ENCODE data around the gene ERH. TPM values are rescaled to one million over a fixed set of nuclear protein-coding genes. Genes with fewer than 3 reads are reported as not detected.

Gene ERH
- total and polyA plus RNA-seq, 2 donors (not counting 3 experiments of a cell fraction or from before 2014, with no cell fraction given) = 157 to 263 TPM

- Histone ChIP-seq H3K9me1 (replicated peaks; ENCODE audit: control insufficient read depth, extremely low read depth, insufficient read depth, low read length) (no peaks in the 10 kb centered on the region), H3K9me3 (replicated peaks; ENCODE audit: control insufficient read depth, insufficient read depth, low read length) (no peaks in the 10 kb centered on the region), H3K4me1 (ENCODE audit: control insufficient read depth, extremely low read depth, insufficient read depth, low read length) (peaks cover 8% of the 10 kb centered on the region), H2AFZ (ENCODE audit: low read depth, low read length) (no peak overlapping the region), H3K4me3 (replicated peaks in 1 of 3; ENCODE audit: insufficient read depth in 1 of 3, low read depth in 1 of 3, low read length in 3 of 3) (no peak overlapping the region), H4K20me1 (replicated peaks; ENCODE audit: control insufficient read depth, extremely low read depth, insufficient read depth, low read length) (peaks cover 4% of the 10 kb centered on the region), H3K27ac (ENCODE audit: insufficient read depth, low read depth, low read length) (no peak overlapping the region), H3K79me2 (ENCODE audit: control insufficient read depth, insufficient read depth, low read length) (peaks cover 48% of the 10 kb centered on the region), H3K9ac (replicated peaks; ENCODE audit: extremely low read depth, insufficient read depth, low read length) (no peak overlapping the region), H3K27me3 (ENCODE audit: control insufficient read depth in 2 of 2, insufficient read depth in 2 of 2, low read length in 2 of 2) (no peaks in the 10 kb centered on the region), H3K4me2 (ENCODE audit: insufficient read depth, low read length) (no peak overlapping the region), H3K36me3 (ENCODE audit: control insufficient read depth in 2 of 2, extremely low read depth in 1 of 2, insufficient read depth in 2 of 2, low read length in 2 of 2) (no peaks in the 10 kb centered on the region)
- DNase-seq (ENCODE audit: low read depth, low spot score) (no peak), FAIRE-seq (no peak)
- BruUV-seq (replicated peaks) = no TSS peak
- dilution Hi-C loops (cut with MboI; ENCODE audit: extremely low pct_ligation_motif_present, low sequenced_read_pairs) (no loop called here), intact Hi-C loops (cut with micrococcal nuclease) (no loop called here)
- POLR2A ChIA-PET = no interaction called here
- no peak for TF ChIP-seq GATA2 (IDR thresholded peaks at IDR 0.05; ENCODE audit: insufficient read depth, insufficient read length, low read depth, low read length)
- TF ChIP-seq MAX (IDR thresholded peaks at IDR 0.05; ENCODE audit: insufficient read depth, insufficient read length) = no peak
- no peak for TF ChIP-seq POLR2AphosphoS5 (IDR thresholded peaks at IDR 0.05; ENCODE audit: insufficient read depth, low read depth, low read length)
- TF ChIP-seq, protein P1, sequence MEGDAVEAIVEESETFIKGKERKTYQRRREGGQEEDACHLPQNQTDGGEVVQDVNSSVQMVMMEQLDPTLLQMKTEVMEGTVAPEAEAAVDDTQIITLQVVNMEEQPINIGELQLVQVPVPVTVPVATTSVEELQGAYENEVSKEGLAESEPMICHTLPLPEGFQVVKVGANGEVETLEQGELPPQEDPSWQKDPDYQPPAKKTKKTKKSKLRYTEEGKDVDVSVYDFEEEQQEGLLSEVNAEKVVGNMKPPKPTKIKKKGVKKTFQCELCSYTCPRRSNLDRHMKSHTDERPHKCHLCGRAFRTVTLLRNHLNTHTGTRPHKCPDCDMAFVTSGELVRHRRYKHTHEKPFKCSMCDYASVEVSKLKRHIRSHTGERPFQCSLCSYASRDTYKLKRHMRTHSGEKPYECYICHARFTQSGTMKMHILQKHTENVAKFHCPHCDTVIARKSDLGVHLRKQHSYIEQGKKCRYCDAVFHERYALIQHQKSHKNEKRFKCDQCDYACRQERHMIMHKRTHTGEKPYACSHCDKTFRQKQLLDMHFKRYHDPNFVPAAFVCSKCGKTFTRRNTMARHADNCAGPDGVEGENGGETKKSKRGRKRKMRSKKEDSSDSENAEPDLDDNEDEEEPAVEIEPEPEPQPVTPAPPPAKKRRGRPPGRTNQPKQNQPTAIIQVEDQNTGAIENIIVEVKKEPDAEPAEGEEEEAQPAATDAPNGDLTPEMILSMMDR (IDR thresholded peaks at IDR 0.05; ENCODE audit: extremely low read depth in 1 of 2, insufficient read depth in 1 of 2, low read depth in 1 of 2, low read length in 2 of 2) = no peak
- TF ChIP-seq FOS (IDR thresholded peaks at IDR 0.05; ENCODE audit: borderline replicate concordance, insufficient read depth, low read length) = no peak
- TF ChIP-seq EZH2 (IDR thresholded peaks at IDR 0.05; ENCODE audit: borderline replicate concordance, low read depth, low read length, severe bottlenecking) = no peak
- no peak for TF ChIP-seq POLR2A (IDR thresholded peaks at IDR 0.05; ENCODE audit: low read depth, low read length)
- no peak for TF ChIP-seq JUN (IDR thresholded peaks at IDR 0.05; ENCODE audit: borderline replicate concordance, insufficient read depth, insufficient read length, low read depth)
- TF ChIP-seq MYC (IDR thresholded peaks at IDR 0.05; ENCODE audit: low read depth, low read length) = no peak
- CTCF ChIA-PET = interaction anchor here (0.6 kb wide), 1 partner anchor 21 kb away, joined by 3 read pairs; no protein-coding TSS in a partner anchor
Observed at GRCh38 chr14:69405762-69406161, 7.7 kb upstream of the ERH start.
